GM23248 (cell line): Measurements from ENCODE around the gene CEACAM16.

Experiments used
- EZH2 ChIP-seq: fragments of 200-600 bp; sonication (generic); IDR thresholded peaks from 2 replicates; pipeline ENCODE4 v1.6.1; 2018; ENCODE audit warnings: antibody characterized with exemption, mild to moderate bottlenecking; ENCODE audit not compliant: insufficient read depth, poor library complexity, severe bottlenecking
- EZH2phosphoT487 ChIP-seq: fragments of 200-600 bp; sonication (generic); IDR thresholded peaks from 2 replicates; pipeline ENCODE4 v1.6.1; 2018; ENCODE audit warnings: antibody characterized with exemption, moderate library complexity, mild to moderate bottlenecking, low read depth; ENCODE audit not compliant: insufficient read depth

- TF ChIP-seq EZH2: no peak
- no peak for TF ChIP-seq EZH2phosphoT487
These were observed 33.5 kb downstream of the CEACAM16 start for GRCh38 chr19:44732235-44733014.
